SK-N-MC (cell line): ENCODE results near the gene KCNC4.

ENCODE experiments used
- EZH2 ChIP-seq: fragments of 200-600 bp; sonication (generic); IDR thresholded peaks from one replicate; pipeline ENCODE4 v1.6.1; 2017; ENCODE audit warnings: antibody characterized with exemption
- POLR2AphosphoS5 ChIP-seq: IDR thresholded peaks from 2 replicates; pipeline ENCODE4 v1.6.1; 2012; ENCODE audit warnings: mild to moderate bottlenecking, low read depth, low read length, borderline replicate concordance

GRCh38 chr1:110205156-110205555, 5.0 kb upstream of the KCNC4 start:
- no peak for TF ChIP-seq EZH2
- no peak for TF ChIP-seq POLR2AphosphoS5
